Activated CD8-positive, alpha-beta T cell treated with anti-CD3 and anti-CD28 coated beads, Interleukin-2, amount 10 ng/mL, durations not matched to agents 7 days and 5 days (primary cell): ENCODE results near the gene STYXL1. TPM values are rescaled to one million over a fixed set of nuclear protein-coding genes. Genes with fewer than 3 reads are reported as not detected.
"Not testable (repeated sequence)": the region's sequence is repeated elsewhere in the genome, so short reads cannot be mapped to it uniquely, and the experiment has no call there.

Experiments used
- ATAC-seq: fragments of 150-1000 bp; cut with Tn5 transposase; one replicate; pipeline ENCODE4 v1.10.0; 2021; ENCODE audit warnings: moderate library complexity
- CTCF ChIA-PET: fragments of 350-600 bp; sonication (Branson Sonifier 250); formaldehyde crosslinking; loops from one replicate; lab custom pipeline; 2021; ENCODE audit warnings: antibody characterized with exemption; lab: Charles Lee
- POLR2A ChIA-PET: fragments of 350-600 bp; sonication (Branson Sonifier 250); formaldehyde crosslinking; loops from one replicate; lab custom pipeline; 2021; ENCODE audit warnings: antibody characterized with exemption; lab: Charles Lee
- DNase-seq: peaks from one replicate; pipeline ENCODE4 v3.0.0-alpha.2; 2020
- H3K27ac Mint-ChIP-seq: one replicate; pipeline ENCODE4 v1.8.0; 2021; ENCODE audit warnings: mild to moderate bottlenecking, mixed read lengths
- H3K27me3 Mint-ChIP-seq: one replicate; pipeline ENCODE4 v1.8.0; 2021; ENCODE audit warnings: low read depth, mixed read lengths
- H3K36me3 Mint-ChIP-seq: one replicate; pipeline ENCODE4 v1.8.0; 2021; ENCODE audit warnings: low read depth, mixed read lengths
- H3K4me1 Mint-ChIP-seq: one replicate; pipeline ENCODE4 v1.8.0; 2021; ENCODE audit warnings: low read depth, mixed read lengths
- H3K4me3 Mint-ChIP-seq: one replicate; pipeline ENCODE4 v1.8.0; 2021; ENCODE audit warnings: mild to moderate bottlenecking, mixed read lengths
- H3K9me3 Mint-ChIP-seq: one replicate; pipeline ENCODE4 v1.8.0; 2022; ENCODE audit warnings: mixed read lengths; ENCODE audit not compliant: insufficient read depth
- total RNA-seq, 2 experiments: library from RNA; stranded (reverse); gene quantifications; one replicate each; pipeline ENCODE4 v1.2.3, GENCODE V29; 2021

Gene STYXL1
- total RNA-seq, 2 experiments from 2014 or later, result 27.2 to 28.2 TPM

DNA sequence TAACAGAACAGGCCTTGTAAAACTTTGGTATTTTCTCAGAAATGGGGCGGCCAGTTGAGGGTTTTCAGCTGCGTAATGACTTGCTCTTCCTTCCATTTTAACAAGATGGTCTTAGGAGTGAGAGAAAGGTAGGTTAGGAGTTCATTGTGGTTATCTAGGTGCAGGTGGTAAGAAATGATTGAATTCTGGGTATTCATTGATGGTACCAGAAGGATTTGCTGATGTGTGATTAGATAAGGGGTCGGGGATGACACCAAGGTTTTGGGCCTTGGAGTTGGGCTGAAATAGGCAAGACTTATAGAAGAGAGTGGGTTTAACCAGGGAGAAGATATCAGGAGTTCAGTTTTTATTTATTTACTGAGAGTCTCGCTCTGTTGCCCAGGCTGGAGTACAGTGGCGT is 2.7 kb upstream of the STYXL1 start:
- ChIA-PET POLR2A (no interaction called here), CTCF (interaction anchor here (1.7 kb wide), 1 partner anchor 30 kb away, joined by 5 read pairs; no protein-coding TSS in a partner anchor)
- Mint-ChIP-seq H3K4me3 (no peak overlapping the region), H3K27me3 (no peaks in the 10 kb centered on the region), H3K9me3 (no peaks in the 10 kb centered on the region), H3K4me1 (peaks cover 40% of the 10 kb centered on the region), H3K27ac (peak overlapping the region; percentile 50), H3K36me3 (peaks cover 41% of the 10 kb centered on the region)
- ATAC-seq, result no peak
- no peak for DNase-seq

DNA sequence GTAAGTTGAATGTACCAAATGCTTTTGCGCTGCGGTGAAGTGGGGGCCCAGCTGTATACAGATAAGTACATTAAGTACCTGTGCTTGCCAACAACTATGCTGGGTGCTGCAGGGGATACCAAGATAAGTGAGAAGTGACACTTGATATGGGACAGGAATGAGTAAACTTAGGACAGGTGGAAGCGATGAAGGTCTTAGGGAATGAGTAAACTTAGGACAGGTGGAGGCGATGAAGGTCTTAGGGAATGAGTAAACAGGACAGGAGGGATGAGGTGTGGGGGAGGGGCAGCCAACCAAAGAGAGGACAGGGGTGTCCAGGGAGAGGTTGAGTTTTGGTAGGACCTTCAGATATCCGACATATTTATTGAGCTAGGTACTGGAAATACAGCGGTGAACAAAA is 1.5 kb upstream of the STYXL1 start:
- ATAC-seq, result no peak
- peak overlapping the region; percentile 91 for H3K27ac Mint-ChIP-seq
- H3K4me1 Mint-ChIP-seq, result peaks cover 46% of the 10 kb centered on the region
- H3K4me3 Mint-ChIP-seq, result peak overlapping the region; percentile 96
- POLR2A ChIA-PET, result interaction anchor here (1.4 kb wide), 1 partner anchor 41 kb away, joined by 4 read pairs; no protein-coding TSS in a partner anchor
- no peak for DNase-seq
- peaks cover 41% of the 10 kb centered on the region for H3K36me3 Mint-ChIP-seq
- no peaks in the 10 kb centered on the region for H3K9me3 Mint-ChIP-seq
- CTCF ChIA-PET, result interaction anchor here (0.9 to 1.7 kb wide), 3 partner anchors 9 to 265 kb away, joined by 3 to 5 read pairs (median 4); no protein-coding TSS in a partner anchor
- H3K27me3 Mint-ChIP-seq, result no peaks in the 10 kb centered on the region

- CTCF ChIA-PET, result interaction anchor here (0.9 to 1.3 kb wide), 8 partner anchors 10 to 267 kb away, joined by 3 to 6 read pairs (median 4); no protein-coding TSS in a partner anchor
- H3K4me1 Mint-ChIP-seq, result peaks cover 43% of the 10 kb centered on the region
Observed at GRCh38 chr7:76048668-76048988, 828 bp upstream of the STYXL1 start.

DNA sequence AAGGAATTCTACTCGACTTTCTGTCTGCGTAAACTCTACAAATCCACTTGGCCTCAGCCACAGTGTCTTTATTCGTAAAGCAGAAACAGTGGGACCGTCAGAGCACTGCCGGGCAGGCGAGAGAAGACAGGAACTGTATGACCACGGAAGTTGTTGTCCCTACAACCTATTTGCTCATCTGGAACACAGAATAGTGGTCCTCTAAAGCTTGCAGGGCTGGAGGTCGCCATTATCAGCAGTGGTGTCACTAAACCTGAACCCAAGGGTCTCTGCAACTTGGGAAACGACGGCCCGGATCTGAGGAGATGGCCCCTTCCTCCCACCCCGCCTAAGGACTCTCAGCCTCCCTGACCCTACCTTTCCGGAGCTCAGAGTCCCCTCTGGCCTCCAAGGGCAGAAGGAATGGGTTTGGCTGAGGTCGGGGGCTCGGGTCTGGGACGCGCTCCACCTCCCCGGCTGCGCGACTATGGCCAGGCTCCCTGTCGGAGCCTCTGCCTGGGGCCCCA is 442 bp downstream of the STYXL1 start:
- peak overlapping the region; percentile 96 for H3K4me3 Mint-ChIP-seq
- POLR2A ChIA-PET, result interaction anchor here (0.6 to 1.7 kb wide), 13 partner anchors 9 to 308 kb away, joined by 3 to 15 read pairs (median 4); partner anchors contain the start of genes HIP1 and TMEM120A
- DNase-seq (peak; percentile 29), ATAC-seq (peak; percentile 8)
- H3K36me3 Mint-ChIP-seq, result peaks cover 37% of the 10 kb centered on the region
- no peaks in the 10 kb centered on the region for H3K9me3 Mint-ChIP-seq
- CTCF ChIA-PET, result interaction anchor here (0.6 to 1.3 kb wide), 4 partner anchors 86 to 215 kb away, joined by 3 read pairs; partner anchors contain the start of gene POR
- no peaks in the 10 kb centered on the region for H3K27me3 Mint-ChIP-seq
- H3K4me1 Mint-ChIP-seq, result peaks cover 39% of the 10 kb centered on the region
- peak overlapping the region; percentile 95 for H3K27ac Mint-ChIP-seq

More at GRCh38 chr7:76048668-76048988, 828 bp upstream of the STYXL1 start:
- Mint-ChIP-seq H3K4me3 (peak overlapping the region; percentile 96), H3K27me3 (no peaks in the 10 kb centered on the region), H3K36me3 (peaks cover 41% of the 10 kb centered on the region), H3K9me3 (no peaks in the 10 kb centered on the region), H3K27ac (peak overlapping the region; percentile 91)
- POLR2A ChIA-PET, result interaction anchor here (1.4 to 1.7 kb wide), 2 partner anchors 40 to 309 kb away, joined by 4 to 5 read pairs; partner anchors contain the start of gene HIP1
- DNase-seq (peak; percentile 43), ATAC-seq (peak; percentile 6)

DNA sequence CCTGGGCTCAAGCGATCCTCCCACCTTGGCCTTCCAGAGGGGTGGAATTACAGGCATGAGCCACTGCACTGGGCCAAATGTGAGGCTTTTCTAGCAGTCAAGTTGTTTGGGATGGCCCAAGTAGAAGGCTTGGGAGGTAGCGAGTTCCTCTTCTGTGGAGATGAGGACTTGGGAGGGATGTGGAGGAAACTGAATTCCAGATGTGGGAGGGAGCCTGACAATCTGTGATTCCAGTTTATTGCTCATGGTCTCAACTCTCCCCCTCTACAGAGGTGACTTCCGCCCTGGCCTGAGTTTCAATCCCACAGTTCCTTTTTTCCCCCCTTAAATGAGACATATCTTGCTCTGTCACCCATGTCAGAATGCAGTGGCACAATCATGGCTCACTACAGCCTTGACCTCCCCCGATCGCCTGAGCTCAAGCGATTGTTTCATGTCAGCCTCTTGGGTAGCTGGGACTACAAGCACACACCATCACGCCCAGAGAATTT is 3.4 kb downstream of the STYXL1 start:
- peaks cover 20% of the 10 kb centered on the region for H3K4me1 Mint-ChIP-seq
- no peak for DNase-seq
- ChIA-PET POLR2A (interaction anchor here (0.6 kb wide), 2 partner anchors 21 to 346 kb away, joined by 3 read pairs; no protein-coding TSS in a partner anchor), CTCF (interaction anchor here (2.0 kb wide), 1 partner anchor 24 kb away, joined by 8 read pairs; no protein-coding TSS in a partner anchor)
- no peak for ATAC-seq
- H3K36me3 Mint-ChIP-seq, result peaks cover 20% of the 10 kb centered on the region
- H3K9me3 Mint-ChIP-seq, result no peaks in the 10 kb centered on the region
- H3K27ac Mint-ChIP-seq, result no peak overlapping the region
- no peaks in the 10 kb centered on the region for H3K27me3 Mint-ChIP-seq
- H3K4me3 Mint-ChIP-seq, result no peak overlapping the region

- POLR2A ChIA-PET, result no interaction called here
Observed at GRCh38 chr7:76040126-76040525, 7.7 kb downstream of the STYXL1 start.

DNA sequence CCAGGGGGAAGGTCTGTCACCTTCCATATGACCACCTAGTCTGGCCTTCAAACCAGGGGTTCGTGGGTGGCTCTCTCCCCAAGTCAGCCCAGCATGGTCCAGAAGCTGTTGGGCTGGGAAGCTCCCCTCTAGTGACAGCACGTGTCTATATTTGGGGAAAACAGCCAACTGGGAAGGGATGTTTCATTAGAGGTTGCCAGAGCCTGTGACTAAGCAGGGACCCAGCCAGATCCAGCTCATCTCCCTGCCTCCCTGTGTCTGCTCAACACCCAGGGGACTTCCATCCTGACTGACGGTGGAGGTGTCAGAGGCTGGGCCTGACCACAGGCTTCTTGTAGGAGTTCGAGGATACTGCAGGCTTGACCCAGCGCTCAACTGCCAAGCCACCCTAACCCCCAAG is 10.5 kb downstream of the STYXL1 start:
- DNase-seq (no peak), ATAC-seq (no peak)
- CTCF ChIA-PET, result interaction anchor here (2.1 kb wide), 1 partner anchor 17 kb away, joined by 8 read pairs; no protein-coding TSS in a partner anchor
- H3K4me3 Mint-ChIP-seq, result no peak overlapping the region
- peaks cover 2% of the 10 kb centered on the region for H3K36me3 Mint-ChIP-seq
- POLR2A ChIA-PET, result interaction anchor here (2.6 kb wide), 1 partner anchor 11 kb away, joined by 15 read pairs; the partner anchor contains the start of genes MDH2 and STYXL1
- no peak overlapping the region for H3K27ac Mint-ChIP-seq
- H3K4me1 Mint-ChIP-seq, result peaks cover 5% of the 10 kb centered on the region
- no peaks in the 10 kb centered on the region for H3K9me3 Mint-ChIP-seq
- H3K27me3 Mint-ChIP-seq, result no peaks in the 10 kb centered on the region

More at GRCh38 chr7:76040126-76040525, 7.7 kb downstream of the STYXL1 start:
- H3K9me3 Mint-ChIP-seq, result no peaks in the 10 kb centered on the region
- H3K4me1 Mint-ChIP-seq, result peaks cover 6% of the 10 kb centered on the region
- no peak overlapping the region for H3K4me3 Mint-ChIP-seq
- CTCF ChIA-PET, result interaction anchor here (1.0 kb wide), 1 partner anchor 20 kb away, joined by 4 read pairs; no protein-coding TSS in a partner anchor
- peaks cover 5% of the 10 kb centered on the region for H3K36me3 Mint-ChIP-seq
- no peaks in the 10 kb centered on the region for H3K27me3 Mint-ChIP-seq
- ATAC-seq (no peak), DNase-seq (no peak)
- no peak overlapping the region for H3K27ac Mint-ChIP-seq

DNA sequence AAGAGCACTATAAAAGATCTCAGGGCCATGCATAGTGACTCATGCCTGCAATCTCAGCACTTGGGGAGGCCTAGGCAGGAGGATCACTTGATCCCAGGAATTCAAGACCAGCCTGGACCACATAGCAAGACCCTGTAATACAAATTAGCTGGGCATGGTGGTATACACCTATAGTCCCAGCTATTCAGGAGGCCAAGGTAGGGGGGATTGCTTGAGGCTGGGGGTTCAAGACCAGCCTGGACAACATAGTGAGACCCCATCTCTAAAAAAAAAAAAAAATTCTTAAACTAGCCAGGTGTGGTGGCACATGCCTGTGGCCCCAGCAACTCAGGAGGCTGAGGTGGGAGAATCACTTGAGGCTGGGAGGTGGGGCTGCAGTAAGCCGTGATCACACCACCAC is 15.8 kb downstream of the STYXL1 start:
- Mint-ChIP-seq H3K27me3 (no peaks in the 10 kb centered on the region), H3K4me3 (no peak overlapping the region), H3K9me3 (no peaks in the 10 kb centered on the region), H3K27ac (no peak overlapping the region), H3K4me1 (peaks cover 3% of the 10 kb centered on the region), H3K36me3 (peaks cover 5% of the 10 kb centered on the region)
- ChIA-PET POLR2A (no interaction called here), CTCF (interaction anchor here (1.5 kb wide), 1 partner anchor 116 kb away, joined by 3 read pairs; no protein-coding TSS in a partner anchor)
- no peak for ATAC-seq
- DNase-seq, result no peak

DNA sequence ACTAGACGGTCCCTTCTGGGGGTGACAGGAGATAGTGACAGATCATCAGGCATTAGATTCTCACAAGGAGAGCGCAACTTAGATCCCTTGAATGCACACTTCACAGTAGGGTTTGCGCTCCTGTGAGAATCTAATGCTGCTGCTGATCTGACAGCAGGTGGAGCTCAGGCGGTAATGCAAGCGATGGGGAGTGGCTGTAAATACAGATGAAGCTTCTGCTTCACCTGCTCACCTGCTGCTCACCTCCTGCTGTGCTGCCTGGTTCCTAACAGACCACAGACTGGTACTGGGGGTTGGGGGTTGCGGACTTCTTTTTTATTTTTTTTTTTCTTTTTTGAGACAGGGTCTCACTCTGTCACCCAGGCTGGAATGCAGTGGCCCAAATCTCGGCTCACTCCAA is 18.1 kb downstream of the STYXL1 start:
- CTCF ChIA-PET, result interaction anchor here (1.6 kb wide), 1 partner anchor 12 kb away, joined by 5 read pairs; no protein-coding TSS in a partner anchor
- H3K9me3 Mint-ChIP-seq, H3K4me1 Mint-ChIP-seq, H3K27me3 Mint-ChIP-seq, H3K4me3 Mint-ChIP-seq, ATAC-seq, H3K27ac Mint-ChIP-seq, DNase-seq, POLR2A ChIA-PET: not testable (repeated sequence)
- peaks cover 10% of the 10 kb centered on the region for H3K36me3 Mint-ChIP-seq

GRCh38 chr7:76023002-76023401 is 24.8 kb downstream of the STYXL1 start:
- POLR2A ChIA-PET, result interaction anchor here (0.7 kb wide), 1 partner anchor 22 kb away, joined by 3 read pairs; no protein-coding TSS in a partner anchor

DNA sequence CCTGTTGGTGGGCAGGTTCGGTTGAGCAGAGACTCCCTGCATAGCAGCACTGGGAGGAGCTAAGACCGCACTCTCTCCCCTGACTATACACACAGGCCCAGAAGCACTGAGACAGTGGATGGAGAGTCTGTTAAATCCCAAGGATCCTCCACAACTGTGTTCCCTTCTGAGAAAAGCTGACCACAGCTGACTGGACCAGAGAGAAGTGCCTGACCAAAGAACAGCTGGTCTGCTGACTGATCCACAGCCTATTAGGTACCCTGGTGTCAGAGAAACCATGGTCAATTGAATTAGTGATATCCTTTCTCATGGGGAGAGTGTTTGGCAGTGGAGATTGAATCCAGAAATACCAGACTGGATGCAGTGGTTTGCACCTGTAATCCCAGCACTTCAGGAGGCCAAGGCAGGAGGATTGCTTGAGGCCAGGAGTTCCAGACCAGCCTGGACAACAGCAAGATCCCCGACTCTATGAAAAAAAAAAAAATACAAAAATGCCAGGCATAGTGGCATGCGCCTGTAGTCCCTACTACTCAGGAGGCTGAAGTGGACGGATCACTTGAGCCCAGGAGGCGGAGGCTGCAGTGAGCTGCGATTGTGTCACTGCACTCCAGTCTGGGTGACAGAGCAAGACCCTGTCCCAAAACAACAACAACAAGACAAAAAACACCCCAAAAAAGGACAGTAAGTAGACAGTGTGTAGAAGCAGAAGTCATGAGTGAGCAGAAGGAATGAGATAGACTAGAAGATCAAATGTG is 25.6 kb downstream of the STYXL1 start:
- H3K36me3 Mint-ChIP-seq, result peaks cover 31% of the 10 kb centered on the region
- H3K4me3 Mint-ChIP-seq, result no peak overlapping the region
- no peak for DNase-seq
- no peak for ATAC-seq
- ChIA-PET POLR2A (no interaction called here), CTCF (interaction anchor here (3.1 kb wide), 1 partner anchor 260 kb away, joined by 18 read pairs; no protein-coding TSS in a partner anchor)
- no peak overlapping the region for H3K27ac Mint-ChIP-seq
- peaks cover 21% of the 10 kb centered on the region for H3K4me1 Mint-ChIP-seq
- no peaks in the 10 kb centered on the region for H3K9me3 Mint-ChIP-seq
- H3K27me3 Mint-ChIP-seq, result no peaks in the 10 kb centered on the region

More at GRCh38 chr7:76023002-76023401, 24.8 kb downstream of the STYXL1 start:
- no peak for ATAC-seq
- no peak for DNase-seq
- Mint-ChIP-seq H3K36me3 (peaks cover 27% of the 10 kb centered on the region), H3K9me3 (no peaks in the 10 kb centered on the region), H3K27ac (no peak overlapping the region), H3K4me3 (no peak overlapping the region), H3K27me3 (no peaks in the 10 kb centered on the region), H3K4me1 (peaks cover 21% of the 10 kb centered on the region)
- CTCF ChIA-PET, result no interaction called here
